ENCODE data around the gene DNAH7.

- TF ChIP-seq CTCF (IDR thresholded peaks at IDR 0.05 in 4 of 5, conservative IDR thresholded peaks at IDR 0.05 in 1 of 5) (no peak), POLR2A (IDR thresholded peaks at IDR 0.05) (no peak)
These were observed 1.6 kb downstream of the DNAH7 start for GRCh38 chr2:196067088-196067382.

Measured in gastrocnemius medialis (tissue), 4 donors.